ENCODE data around the gene WBP2NL.

The WBP2NL gene

DNA sequence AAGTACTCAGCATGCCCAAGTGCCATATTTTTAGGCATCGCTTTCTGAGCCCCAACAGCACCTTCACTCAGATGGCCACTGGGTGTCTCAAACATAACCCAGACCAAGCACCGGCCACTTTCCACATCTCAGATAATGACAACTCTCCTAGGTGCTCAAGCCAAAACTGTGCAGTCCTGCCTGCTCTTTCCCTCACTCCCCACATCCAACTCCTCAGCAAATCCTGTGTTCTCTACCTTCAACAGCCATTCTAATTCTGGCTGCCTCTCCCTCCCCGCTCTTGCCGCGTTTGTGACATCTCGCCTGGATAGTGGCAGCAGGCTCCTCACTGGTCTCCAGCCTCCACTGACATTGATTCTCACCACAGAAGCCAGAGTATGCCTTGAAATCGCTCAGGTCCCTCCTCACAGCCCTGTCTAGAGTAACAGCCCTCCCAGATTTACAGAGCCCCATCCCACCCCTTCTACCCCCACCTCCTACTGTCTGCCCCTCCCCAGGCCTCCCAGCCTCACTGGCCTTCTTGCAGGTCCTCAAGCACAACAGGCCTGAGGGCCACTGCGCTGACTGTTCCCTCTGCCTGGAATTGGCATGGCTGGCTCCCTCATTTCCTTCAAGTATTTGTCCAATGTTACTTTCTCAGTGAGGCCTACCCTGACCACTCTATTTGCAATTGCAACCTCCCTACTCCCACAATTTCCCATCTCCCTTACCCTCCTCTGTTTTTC lies 74.2 kb downstream of the WBP2NL start:
- DNase-seq: no peak

DNA sequence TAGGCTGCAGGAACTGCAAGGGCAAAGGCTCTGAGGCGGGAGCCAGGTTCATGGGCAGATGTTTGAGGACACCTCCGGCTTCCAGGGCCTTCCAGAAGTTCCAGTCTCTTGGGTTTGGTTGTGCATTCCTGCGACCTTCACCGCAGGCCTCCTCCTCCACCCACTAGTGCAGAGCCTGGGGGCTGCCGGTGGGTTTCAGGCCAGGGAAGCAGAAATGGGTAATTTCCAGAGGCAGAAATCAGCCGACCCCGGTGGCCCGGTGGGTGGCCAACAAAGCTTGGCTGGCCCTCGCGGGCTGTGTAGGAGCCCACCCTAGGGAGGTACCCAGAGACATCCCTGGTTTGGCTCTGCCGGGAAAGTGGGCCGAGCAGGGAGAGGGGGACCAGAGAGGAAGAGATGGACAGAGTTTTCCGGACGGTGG lies 75.0 kb downstream of the WBP2NL start:
- no peak for DNase-seq

DNA sequence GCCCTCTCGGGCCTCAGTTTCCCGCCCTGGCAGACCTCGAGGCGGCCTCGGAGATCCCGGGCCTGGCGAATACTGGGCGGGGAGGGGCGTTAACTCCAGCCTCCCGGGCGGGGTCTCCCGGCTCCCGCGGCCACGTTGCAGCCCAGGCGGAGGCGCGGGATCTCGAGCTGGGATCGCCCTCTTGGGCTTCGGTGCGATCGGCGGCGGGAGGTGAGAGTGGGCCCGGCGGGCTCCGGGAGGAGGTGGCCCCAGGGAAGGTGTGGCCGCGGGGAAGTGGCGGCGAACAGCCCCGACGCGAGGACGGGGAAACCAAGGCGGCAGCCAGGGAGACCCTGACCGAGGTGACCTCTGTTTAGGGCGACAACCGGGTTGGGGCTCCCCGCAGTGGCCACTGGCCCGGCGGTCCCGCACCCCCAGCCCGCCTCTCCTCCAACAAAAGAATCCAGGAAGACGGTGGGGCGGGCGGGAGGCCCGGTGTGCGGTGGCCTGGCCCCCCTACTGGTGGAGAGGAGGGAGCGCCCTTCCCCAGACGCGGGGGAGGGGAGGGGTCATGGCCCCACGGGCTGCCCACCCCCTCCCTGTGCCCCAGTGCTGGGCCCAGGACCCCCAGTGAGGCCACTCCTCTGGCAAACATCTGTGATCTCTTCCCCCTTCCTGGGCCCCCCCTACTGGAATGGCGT lies 75.7 kb downstream of the WBP2NL start, which contains the start of gene PHETA2:
TSS of gene PHETA2 (plus strand) at position 117 of the 680 bp plus-strand sequence. CDS start 3,046 bp downstream, outside the sequence.
- DNase-seq: peak; percentile 62

DNA sequence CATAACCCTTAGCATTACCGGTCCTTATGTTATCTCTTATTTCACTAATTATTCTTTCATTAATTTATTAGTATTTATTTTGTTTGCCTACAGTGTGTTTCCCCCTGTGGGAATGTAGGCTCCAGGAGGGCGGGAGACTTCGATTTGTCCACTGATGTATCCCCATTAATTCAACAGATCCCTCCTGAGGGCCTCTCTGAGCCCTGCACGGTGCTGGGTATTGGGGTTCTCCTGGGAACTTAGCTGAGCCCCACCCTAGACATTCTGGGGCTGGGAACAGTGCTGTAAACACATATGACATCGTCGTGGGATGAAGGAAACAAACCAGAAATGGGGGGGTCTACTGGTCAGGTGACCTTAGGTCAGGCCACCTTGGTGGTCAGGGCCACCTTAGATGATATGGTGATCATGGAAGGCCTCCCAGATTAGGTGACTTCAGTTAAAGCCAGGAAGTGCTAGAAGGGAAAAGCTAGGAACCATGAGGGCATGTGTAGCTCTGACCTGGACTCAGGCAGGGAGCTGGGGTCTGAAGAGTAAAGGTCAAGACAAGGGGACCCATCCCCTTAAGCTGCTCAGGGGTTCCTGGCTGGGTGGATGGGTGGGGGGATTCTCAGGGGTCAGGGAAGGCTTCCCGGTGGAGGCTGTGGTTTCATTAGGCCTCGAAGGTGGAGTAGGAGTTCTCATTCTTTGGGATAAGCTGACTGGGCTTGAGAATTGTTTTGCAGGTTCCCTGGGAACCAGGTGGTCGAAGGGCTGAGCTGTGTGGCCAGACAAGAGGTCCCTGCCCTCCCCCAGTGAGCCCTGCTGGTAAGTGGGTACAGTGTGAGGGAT lies 76.5 kb downstream of the WBP2NL start:
- no peak for DNase-seq

DNA sequence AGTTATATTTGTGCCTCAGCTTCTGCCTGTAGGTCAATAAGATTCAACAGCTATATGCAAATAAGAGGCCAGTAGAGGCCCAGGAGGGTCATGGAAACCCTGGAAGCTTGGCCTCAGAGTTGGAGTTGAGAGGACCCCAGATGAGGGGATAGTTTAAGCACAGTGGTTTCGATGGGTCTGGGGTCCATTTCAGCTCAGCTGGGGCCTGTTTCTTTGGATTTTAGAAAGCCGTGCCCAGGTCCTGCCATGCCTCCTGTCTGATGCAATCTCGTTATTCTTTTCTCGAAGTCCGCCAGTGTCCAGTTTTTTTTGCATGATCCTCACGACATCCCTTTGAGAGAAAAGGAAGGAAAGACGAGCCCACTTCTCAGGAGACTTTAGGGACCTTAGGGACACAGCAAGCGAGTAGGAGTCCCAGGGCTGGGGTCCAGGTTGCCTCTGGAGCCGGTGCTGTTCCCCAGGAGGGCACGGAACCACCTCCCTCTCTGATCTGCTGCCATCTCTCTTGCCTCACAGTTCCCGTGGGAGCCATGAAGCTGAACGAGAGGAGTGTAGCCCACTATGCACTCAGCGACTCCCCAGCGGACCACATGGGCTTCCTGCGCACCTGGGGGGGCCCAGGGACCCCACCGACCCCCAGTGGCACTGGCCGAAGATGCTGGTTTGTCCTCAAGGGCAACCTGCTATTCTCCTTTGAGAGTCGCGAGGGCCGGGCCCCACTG lies 78.3 kb downstream of the WBP2NL start:
- no peak for DNase-seq

DNA sequence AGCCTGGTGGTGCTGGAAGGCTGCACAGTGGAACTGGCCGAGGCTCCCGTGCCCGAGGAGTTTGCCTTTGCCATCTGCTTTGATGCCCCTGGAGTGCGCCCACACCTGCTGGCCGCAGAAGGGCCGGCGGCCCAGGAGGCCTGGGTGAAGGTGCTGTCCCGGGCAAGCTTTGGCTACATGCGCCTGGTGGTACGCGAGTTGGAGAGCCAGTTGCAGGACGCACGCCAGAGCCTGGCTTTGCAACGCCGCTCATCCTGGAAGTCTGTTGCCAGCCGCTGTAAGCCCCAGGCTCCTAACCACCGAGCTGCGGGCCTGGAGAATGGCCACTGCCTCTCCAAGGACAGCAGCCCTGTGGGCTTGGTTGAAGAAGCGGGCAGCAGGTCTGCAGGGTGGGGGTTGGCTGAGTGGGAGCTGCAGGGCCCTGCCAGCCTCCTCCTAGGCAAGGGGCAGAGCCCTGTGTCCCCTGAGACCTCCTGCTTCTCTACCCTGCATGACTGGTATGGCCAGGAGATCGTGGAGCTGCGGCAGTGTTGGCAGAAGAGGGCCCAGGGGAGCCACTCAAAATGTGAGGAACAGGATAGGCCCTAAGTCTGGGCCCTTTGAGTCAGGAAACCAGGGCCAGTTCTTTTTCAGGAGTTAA lies 79.0 kb downstream of the WBP2NL start:
- no peak for DNase-seq

Data from fibroblast of skin of abdomen (primary cell).